Immature natural killer cell (primary cell): Measurements from ENCODE around the gene MXRA8. TPM values are rescaled to one million over a fixed set of nuclear protein-coding genes. Genes with fewer than 3 reads are reported as not detected.

Experiments
- polyA plus RNA-seq, 3 donors: library from polyadenylated mRNA; unstranded; fragments of 300-500 nt; fragmentation: Illumina TruSeq; gene quantifications; one replicate each; pipeline ENCODE4 v1.2.3, GENCODE V29; 2021

MXRA8 gene
- polyA plus RNA-seq, 3 donors from 2014 or later, result not detected

Other genes starting within 250 kb of the MXRA8 start
- gene C1orf159, start 242.5 kb downstream of the MXRA8 start, polyA plus RNA-seq, result 1 to 10 TPM in 2 of 3 donors, under 1 TPM in 1; 0.99 to 7.5 (median 4.1) TPM
- under 1 TPM; 0.68 to 0.83 (median 0.69) TPM for gene TTLL10, start 184.7 kb downstream of the MXRA8 start, polyA plus RNA-seq
- gene TNFRSF18, start 152.0 kb downstream of the MXRA8 start, polyA plus RNA-seq, result 100 to 1,000 TPM in 2 of 3 donors, 10 to 100 TPM in 1; 56.4 to 136 (median 105) TPM
- 10 to 100 TPM in 2 of 3 donors, 1 to 10 TPM in 1; 7.6 to 16.3 (median 12.1) TPM for gene TNFRSF4, start 144.4 kb downstream of the MXRA8 start, polyA plus RNA-seq
- gene SDF4, start 126.6 kb downstream of the MXRA8 start, polyA plus RNA-seq, result 100 to 1,000 TPM; 157 to 240 (median 194) TPM
- 10 to 100 TPM in 1 of 3 donors, 1 to 10 TPM in 2; 5.3 to 13.9 (median 9.9) TPM for gene B3GALT6, start 126.3 kb downstream of the MXRA8 start, polyA plus RNA-seq
- not detected for gene C1QTNF12, start 111.8 kb downstream of the MXRA8 start, polyA plus RNA-seq
- gene UBE2J2, start 84.7 kb downstream of the MXRA8 start, polyA plus RNA-seq, result 100 to 1,000 TPM in 1 of 3 donors, 10 to 100 TPM in 2; 77.8 to 105 (median 83.9) TPM
- gene SCNN1D, start 78.1 kb downstream of the MXRA8 start, polyA plus RNA-seq, result not detected
- gene ACAP3, start 50.6 kb downstream of the MXRA8 start, polyA plus RNA-seq, result 1 to 10 TPM; 1.4 to 7.0 (median 4.6) TPM
- gene PUSL1, start 50.0 kb downstream of the MXRA8 start, polyA plus RNA-seq, result 10 to 100 TPM; 17.3 to 25.4 (median 18.9) TPM
- 10 to 100 TPM; 62.1 to 68.8 (median 67.5) TPM for gene INTS11, start 33.9 kb downstream of the MXRA8 start, polyA plus RNA-seq
- 10 to 100 TPM in 2 of 3 donors, 1 to 10 TPM in 1; 9.2 to 23.7 (median 10.5) TPM for gene CPTP, start 33.8 kb downstream of the MXRA8 start, polyA plus RNA-seq
- gene TAS1R3, start 27.3 kb downstream of the MXRA8 start, polyA plus RNA-seq, result under 1 TPM in 1 of 3 donors, not detected in 2; 0.08 TPM
- gene DVL1, start 9.1 kb downstream of the MXRA8 start, polyA plus RNA-seq, result 1 to 10 TPM in 2 of 3 donors, under 1 TPM in 1; 0.78 to 1.5 (median 1.4) TPM
- 100 to 1,000 TPM; 168 to 216 (median 190) TPM for gene AURKAIP1, start 16.7 kb upstream of the MXRA8 start, polyA plus RNA-seq
- gene CCNL2, start 40.8 kb upstream of the MXRA8 start, polyA plus RNA-seq, result 10 to 100 TPM; 16.7 to 34.6 (median 22.0) TPM
- gene MRPL20, start 48.7 kb upstream of the MXRA8 start, polyA plus RNA-seq, result 100 to 1,000 TPM; 167 to 194 (median 182) TPM
- not detected for gene ANKRD65, start 62.7 kb upstream of the MXRA8 start, polyA plus RNA-seq
- not detected for gene VWA1, start 77.1 kb upstream of the MXRA8 start, polyA plus RNA-seq
- gene ATAD3C, start 91.1 kb upstream of the MXRA8 start, polyA plus RNA-seq, result 1 to 10 TPM; 1.5 to 4.0 (median 3.1) TPM
- gene ATAD3B, start 113.2 kb upstream of the MXRA8 start, polyA plus RNA-seq, result 1 to 10 TPM in 2 of 3 donors, under 1 TPM in 1; 0.39 to 5.0 (median 2.5) TPM
- gene ATAD3A, start 153.6 kb upstream of the MXRA8 start, polyA plus RNA-seq, result 10 to 100 TPM in 1 of 3 donors, 1 to 10 TPM in 2; 6.4 to 14.5 (median 7.3) TPM
- gene TMEM240, start 182.1 kb upstream of the MXRA8 start, polyA plus RNA-seq, result not detected
- gene SSU72, start 216.3 kb upstream of the MXRA8 start, polyA plus RNA-seq, result 100 to 1,000 TPM; 159 to 241 (median 160) TPM
- gene FNDC10, start 241.6 kb upstream of the MXRA8 start, polyA plus RNA-seq, result 1 to 10 TPM in 2 of 3 donors, under 1 TPM in 1; 0.64 to 1.4 (median 1.1) TPM